Measurements from ENCODE around the gene STUB1.

The STUB1 gene

GRCh38 chr16:644556-644955 is 35.7 kb upstream of the STUB1 start:
- DNase-seq (ENCODE audit: low read depth in 2 of 2): no peak

- no peak for DNase-seq (ENCODE audit: low read depth in 2 of 2)
Measured at GRCh38 chr16:645852-646678, 34.1 kb upstream of the STUB1 start.

DNA sequence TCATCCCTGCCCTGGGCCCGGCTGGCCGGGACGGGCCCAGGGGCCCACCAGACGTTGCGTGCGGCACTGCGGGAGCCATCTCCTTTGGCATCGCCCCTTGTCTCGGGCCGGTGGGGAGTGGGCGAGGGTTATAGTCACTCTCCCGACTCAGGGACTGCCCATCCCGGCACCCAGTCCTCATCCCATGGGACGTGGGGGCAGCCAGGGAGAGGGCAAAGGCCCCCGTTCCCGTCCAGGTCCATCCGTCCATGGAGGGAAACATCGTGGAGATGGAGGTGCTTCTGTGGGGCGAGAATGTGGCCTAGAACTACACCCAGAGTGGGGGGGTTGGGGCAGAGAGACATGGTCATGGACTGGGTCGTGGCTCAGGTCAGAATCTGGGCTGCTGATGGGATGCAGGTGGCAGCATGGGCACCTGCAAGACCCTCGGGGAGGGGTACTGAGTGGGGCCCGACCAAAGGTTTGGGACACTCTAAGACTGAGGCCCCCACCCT is 33.5 kb upstream of the STUB1 start:
- no peak for DNase-seq (ENCODE audit: low read depth in 2 of 2)

DNA sequence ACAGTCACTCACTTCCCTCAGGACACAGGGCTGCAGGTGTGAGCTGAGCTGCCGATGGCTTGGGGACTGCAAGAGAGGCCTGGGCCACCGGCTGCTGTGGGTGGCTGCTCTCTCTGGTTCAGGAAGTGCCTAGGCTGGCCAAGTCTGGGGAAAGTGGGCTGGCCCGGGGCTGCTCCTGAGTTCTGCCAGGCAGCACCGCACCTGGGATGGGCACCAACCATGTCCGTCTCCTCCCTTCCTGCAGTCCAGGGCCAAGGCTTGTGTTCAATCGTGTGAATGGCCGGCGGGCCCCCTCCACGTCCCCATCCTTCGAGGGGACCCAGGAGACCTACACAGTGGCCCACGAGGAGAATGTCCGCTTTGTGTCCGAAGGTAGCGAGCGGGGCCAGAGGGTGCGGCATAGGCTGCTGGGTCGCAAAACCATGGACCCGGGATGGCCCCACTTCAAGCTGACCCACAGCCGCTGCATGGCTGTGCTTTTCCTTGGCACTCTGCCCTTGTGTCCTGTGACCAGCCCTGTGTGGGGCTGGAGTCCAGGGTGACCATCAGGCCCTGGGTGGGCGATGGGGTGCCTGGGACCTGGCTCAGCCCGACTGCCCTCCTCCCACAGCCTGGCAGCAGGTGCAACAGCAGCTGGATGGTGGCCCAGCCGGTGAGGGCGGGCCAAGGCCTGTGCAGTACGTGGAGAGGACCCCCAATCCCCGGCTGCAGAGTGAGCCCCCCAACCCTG is 32.9 kb upstream of the STUB1 start:
- no peak for DNase-seq (ENCODE audit: low read depth in 2 of 2)

DNA sequence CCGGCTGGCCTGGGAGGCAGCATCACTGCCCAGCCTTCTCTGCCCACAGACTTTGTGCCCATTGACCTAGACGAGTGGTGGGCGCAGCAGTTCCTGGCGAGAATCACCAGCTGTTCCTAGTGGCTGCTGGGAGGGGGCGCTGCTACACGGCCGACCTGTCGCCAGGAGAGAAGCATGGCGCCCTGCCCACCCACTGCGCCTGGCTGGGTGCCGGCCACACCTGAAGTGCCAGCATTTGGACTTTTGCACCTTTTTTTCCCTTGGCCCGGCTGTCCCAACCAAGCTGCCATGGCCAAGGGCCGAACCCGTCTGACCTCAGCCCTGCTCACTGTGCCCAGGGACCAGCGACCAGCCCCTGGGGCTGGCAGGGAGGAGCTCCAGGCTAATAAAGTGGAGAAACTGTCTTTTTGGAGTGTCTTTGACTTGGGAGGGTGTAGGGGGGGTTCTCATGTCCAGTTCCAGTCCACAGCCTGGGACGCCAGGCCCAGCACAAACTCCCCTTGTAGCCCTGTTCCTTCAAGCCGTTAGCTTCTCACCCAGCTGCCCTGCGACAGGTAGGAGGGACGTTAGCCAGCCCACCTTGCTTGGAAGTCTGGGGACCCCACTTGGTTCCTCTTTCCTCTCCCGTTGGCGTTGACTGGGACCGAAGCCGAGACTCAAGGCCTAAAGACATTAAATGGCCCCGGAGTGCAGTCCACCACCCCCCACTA is 32.0 kb upstream of the STUB1 start:
- peak in 1 of 2 donors; percentile 47 for DNase-seq (ENCODE audit: low read depth in 2 of 2)

- peak; percentile 84 to 91 for DNase-seq (ENCODE audit: low read depth in 2 of 2)
Measured at GRCh38 chr16:648781-649589, 31.2 kb upstream of the STUB1 start, which contains the start of gene WDR90. WDR90 (plus strand) TSS chr16:649365; CDS start chr16:649417, 52 bp downstream.

DNA sequence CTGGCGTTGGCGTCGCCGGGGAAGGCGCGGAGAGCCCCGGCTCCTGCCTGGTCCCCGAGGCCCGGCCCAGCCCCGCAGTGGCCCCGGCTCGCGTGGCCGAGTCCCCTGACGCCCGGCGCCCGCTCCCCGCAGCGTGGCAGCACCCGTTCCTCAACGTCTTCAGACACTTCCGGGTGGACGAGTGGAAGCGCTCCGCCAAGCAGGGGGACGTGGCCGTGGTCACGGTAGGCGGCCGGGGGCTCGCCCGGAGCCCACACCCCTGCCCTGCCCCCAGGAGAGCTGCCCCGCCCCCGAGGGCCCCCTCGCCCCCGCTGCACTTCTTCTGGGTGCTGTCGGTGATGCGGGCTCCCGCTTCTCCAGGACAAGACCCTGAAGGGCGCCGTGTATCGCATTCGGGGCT is 30.6 kb upstream of the STUB1 start:
- DNase-seq (ENCODE audit: low read depth in 2 of 2): no peak

DNA sequence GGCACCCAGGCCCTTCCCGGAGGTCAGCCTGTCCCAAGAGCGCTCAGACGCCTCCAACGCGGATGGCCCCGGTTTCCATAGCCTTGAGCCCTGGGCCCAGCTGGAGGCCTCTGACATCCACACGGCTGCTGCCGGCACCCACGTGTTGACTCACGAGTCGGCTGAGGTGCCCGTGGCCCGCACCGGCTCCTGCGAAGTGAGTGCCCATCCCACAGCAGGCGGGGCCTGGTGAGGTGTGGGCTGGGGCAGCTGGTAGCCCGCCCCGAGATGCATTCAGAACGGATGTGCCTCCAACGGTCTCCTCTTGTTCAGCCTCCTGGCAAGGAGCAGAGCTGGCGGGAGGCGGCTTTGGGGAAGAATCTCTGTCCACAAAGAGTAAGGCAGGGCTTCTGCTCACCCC is 28.4 kb upstream of the STUB1 start:
- no peak for DNase-seq (ENCODE audit: low read depth in 2 of 2)

DNA sequence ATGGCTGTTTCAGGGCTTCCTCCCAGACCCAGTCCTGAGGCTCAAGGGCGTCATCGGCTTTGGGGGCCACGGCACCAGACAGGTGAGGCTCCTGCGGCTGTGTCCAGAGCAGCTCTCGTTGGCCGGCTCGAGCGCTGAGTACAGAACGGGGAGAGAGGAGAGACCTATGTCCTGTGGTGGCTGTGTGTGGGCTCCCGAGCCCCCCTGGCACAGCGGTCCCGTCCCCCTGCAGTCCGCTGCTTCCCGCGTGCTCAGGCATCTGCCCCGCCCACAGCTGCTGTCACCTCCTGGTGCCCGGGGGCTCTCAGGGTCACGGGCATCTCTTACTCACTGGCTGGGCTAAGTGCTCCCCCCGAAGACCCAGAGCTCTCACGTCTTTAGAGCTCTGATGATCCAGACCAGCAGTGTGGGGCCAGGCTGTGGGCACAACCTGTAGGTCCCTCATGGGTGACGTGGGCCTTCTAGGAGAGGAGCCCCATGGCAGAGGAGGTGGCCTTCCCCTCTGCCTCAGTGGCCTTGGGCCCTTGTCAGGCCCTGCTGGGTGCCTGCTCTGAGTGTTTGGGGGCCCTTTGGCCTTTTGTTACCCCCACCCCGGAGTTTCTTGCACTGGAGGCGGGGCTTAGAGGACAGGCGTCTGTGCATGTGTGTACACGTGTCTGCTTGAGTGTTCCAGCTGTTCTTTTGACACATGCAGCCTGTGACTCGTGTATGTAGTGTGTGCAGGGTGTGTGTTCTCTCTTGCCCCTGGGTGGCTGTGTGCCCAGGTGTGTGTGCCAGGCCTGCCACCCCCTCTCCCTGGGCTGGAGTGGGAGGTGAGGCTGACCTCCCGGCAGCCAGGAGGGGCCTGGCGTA is 27.5 kb upstream of the STUB1 start:
- DNase-seq (ENCODE audit: low read depth in 2 of 2): no peak

DNA sequence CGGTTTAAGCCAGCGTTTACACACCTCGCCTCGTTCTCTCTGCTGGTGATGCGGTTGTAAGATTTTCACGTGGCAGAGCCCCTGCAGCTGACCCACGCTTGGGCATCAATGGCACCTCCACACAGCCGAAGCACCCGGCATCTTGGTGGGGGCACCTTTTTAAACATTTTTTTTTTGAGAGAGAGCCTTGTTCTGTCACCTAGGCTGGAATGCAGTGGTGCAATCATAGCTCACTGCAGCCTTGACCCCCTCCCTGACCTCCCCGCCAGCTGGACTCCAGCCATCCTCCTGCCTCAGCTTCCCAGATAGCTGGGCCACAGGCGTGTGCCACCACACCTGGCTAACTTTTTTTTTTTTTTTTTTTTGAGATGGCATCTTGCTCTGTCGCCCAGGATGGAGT is 26.2 kb upstream of the STUB1 start:
- no peak for DNase-seq (ENCODE audit: low read depth in 2 of 2)

DNA sequence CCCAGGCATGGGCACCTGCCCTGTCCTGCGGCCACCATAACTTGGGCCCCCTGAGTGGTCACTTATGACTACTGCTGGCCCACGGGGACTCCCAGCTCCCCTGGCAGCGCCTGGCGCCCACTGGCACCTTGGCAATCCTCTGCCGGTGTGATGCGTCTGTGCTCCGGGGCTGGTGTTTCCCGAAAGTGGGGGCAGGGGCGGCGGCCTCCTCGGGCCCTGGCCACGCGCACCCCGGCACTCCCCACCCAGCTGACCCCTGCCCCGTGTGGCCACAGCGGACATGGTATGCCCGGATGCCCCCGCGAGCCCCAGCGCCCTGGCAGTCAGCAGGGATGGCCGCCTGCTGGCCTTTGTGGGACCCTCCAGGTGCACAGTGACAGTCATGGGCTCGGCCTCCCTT is 22.7 kb upstream of the STUB1 start:
- DNase-seq (ENCODE audit: low read depth in 2 of 2): no peak

DNA sequence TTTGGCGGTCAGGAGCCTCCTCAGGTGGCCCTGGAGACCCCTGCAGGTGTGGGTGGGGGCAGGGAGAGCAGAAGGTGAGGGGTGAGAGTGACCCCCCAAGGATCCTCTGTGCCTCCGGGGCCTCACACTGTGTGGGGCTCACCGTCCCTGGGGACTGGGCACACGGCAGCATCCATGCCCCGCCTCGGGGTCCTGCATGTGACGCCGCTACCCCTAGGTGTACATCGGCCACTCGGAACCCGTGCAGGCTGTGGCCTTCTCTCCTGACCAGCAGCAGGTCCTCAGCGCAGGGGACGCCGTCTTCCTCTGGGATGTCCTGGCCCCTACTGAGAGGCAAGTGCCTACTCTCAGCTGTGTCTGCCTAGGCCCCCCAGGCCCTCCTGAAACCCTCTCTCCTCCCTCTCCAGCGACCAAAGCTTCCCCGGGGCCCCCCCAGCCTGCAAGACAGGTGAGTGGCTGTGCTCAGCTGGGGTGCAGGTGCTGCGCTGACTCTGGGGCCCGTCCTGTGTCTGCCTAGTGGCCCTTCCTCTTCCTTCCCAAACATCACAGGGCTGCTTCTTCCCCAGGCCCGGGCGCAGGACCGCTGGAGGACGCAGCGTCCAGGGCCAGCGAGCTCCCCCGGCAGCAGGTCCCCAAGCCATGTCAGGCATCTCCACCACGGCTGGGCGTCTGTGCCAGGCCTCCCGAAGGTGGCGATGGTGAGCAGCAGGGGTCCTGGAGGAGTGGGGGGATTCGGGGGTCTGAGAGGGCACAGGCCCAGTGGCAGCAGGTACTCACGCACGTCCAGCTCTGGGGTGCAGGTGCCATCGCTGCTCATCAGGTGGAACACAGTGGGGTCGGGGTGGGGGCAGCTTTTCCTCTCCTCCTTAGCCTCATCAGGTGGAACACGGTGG is 21.3 kb upstream of the STUB1 start:
- DNase-seq (ENCODE audit: low read depth in 2 of 2): no peak

- DNase-seq (ENCODE audit: low read depth in 2 of 2): no peak
Measured at GRCh38 chr16:659618-660017, 20.6 kb upstream of the STUB1 start.

GRCh38 chr16:660132-660458 is 20.1 kb upstream of the STUB1 start:
- DNase-seq (ENCODE audit: low read depth in 2 of 2): no peak

DNA sequence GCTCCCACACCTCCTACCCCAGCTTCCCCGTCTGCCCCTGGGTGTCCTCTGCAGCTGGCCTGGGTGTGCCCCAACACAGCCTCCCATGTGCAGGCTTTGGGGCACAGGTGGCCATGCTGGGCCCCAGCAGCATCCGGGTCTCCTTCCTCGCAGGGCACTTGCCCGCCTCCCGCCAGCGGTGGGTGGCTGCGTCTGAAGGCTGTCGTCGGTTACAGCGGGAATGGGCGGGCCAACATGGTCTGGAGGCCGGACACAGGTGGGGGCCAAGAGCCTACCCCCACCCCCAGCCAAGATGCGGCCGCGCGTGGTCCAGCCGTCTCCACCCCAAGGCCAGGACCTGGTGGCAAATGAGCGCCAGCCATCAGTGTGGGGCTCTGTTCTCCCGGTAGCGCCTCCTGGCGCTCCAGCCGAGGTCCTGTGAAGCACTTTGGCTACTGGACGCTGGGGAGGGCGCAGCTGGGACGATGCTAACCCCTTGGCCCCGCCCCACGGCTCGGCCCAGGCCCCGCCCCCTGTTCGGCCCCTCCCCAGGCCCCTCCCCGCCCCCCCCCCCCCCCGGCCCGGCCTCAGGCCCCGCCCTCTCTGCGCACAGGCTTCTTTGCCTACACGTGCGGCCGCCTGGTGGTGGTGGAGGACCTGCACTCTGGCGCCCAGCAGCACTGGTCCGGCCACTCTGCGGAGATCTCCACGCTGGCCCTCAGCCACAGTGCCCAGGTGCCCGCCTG is 19.6 kb upstream of the STUB1 start:
- peak; percentile 57 to 59 for DNase-seq (ENCODE audit: low read depth in 2 of 2)

DNA sequence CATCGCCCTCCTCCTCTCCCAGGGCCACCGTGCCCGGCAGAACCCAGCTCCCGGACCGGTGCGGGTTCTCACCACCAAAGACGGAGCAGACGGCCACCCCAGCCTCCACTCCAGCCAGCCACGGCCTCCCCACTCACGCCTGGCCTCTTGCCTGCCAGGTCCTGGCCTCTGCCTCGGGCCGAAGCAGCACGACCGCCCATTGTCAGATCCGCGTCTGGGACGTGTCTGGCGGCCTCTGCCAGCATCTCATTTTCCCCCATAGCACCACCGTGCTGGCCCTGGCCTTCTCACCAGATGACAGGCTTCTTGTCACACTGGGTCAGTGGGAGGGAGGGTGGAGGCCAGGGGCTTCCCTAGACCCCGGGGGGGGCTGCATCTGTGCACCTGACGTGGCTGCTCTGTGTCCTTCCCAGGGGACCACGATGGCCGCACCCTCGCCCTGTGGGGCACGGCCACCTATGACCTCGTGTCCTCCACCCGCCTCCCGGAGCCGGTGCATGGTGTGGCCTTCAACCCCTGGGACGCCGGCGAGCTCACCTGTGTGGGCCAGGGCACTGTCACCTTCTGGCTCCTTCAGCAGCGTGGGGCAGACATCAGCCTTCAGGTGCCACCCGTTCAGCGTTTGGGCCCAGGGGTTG is 18.9 kb upstream of the STUB1 start:
- DNase-seq (ENCODE audit: low read depth in 2 of 2): no peak

DNA sequence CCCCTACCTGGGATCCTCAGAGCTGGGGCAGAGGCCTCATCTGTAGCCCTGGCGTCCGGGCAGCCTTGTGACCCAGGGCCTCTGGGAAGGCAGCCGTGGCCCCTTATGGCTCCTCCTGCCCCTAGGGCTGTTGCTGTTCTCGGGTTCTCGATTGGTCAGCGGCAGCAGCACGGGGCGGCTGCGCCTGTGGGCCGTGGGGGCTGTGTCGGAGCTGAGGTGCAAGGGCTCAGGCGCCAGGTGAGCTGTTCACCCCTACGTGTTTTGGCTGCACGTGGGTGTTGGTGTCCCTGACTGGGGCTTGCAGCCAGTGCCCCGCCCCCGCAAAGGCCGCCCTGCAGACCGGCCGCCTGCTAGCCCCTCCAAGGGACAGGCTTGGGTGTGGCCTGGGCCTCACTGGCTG is 18.1 kb upstream of the STUB1 start:
- no peak for DNase-seq (ENCODE audit: low read depth in 2 of 2)

- DNase-seq (ENCODE audit: low read depth in 2 of 2): no peak
Measured at GRCh38 chr16:662597-662996, 17.6 kb upstream of the STUB1 start.

- no peak for DNase-seq (ENCODE audit: low read depth in 2 of 2)
Measured at GRCh38 chr16:666572-666971, 13.6 kb upstream of the STUB1 start.

All from stimulated activated CD4-positive, alpha-beta T cell treated with anti-CD3 and anti-CD28 coated beads, Interleukin-15, amount 100 ng/mL, for 48 hours (primary cell).